GM12891 (cell line): ENCODE measurements around the gene SLC38A7.
A peak's percentile ranks its signal among the peaks of the same experiment; 100 is the strongest.

Experiments used
- PAX5 ChIP-seq: IDR thresholded peaks from 2 replicates; pipeline ENCODE4 v1.6.1; 2011; ENCODE audit warnings: low read length, moderate library complexity, mild to moderate bottlenecking; ENCODE audit not compliant: insufficient read depth, severe bottlenecking
- POLR2A ChIP-seq: IDR thresholded peaks from 2 replicates; pipeline ENCODE4 v1.6.1; 2011; ENCODE audit warnings: low read depth, low read length, control low read depth
- POLR2AphosphoS5 ChIP-seq: IDR thresholded peaks from 2 replicates; pipeline ENCODE4 v1.6.1; 2011; ENCODE audit warnings: low read depth, low read length, control low read depth
- POU2F2 ChIP-seq: IDR thresholded peaks from 2 replicates; pipeline ENCODE4 v1.6.1; 2011; ENCODE audit warnings: low read depth, mild to moderate bottlenecking, control low read depth, low read length, moderate library complexity
- SPI1 ChIP-seq: IDR thresholded peaks from 2 replicates; pipeline ENCODE4 v1.6.1; 2011; ENCODE audit warnings: low read depth, low read length, control low read depth
- TAF1 ChIP-seq: IDR thresholded peaks from 2 replicates; pipeline ENCODE4 v1.6.1; 2011; ENCODE audit warnings: low read depth, low read length, control low read depth

- 0 out of 2 replicates have a peak, but pooled peaks have one; percentile 0 for TF ChIP-seq SPI1
- peak; percentile 88; the same call in 1 of the 2 replicates for TF ChIP-seq TAF1
- TF ChIP-seq POLR2AphosphoS5: peak; percentile 78; the same call in 1 of the 2 replicates
- peak; percentile 75; the same call in 1 of the 2 replicates for TF ChIP-seq POLR2A
- peak; percentile 63 for TF ChIP-seq POU2F2
- TF ChIP-seq PAX5: peak; percentile 97
These were observed 54.6 kb downstream of the SLC38A7 start, which contains the start of gene CNOT1 for GRCh38 chr16:58629733-58630640.
